Left lung (tissue), 10 donors: ENCODE results near the gene SLC17A1. TPM values are rescaled to one million over a fixed set of nuclear protein-coding genes. Genes with fewer than 3 reads are reported as not detected.

Experiments used
- ATAC-seq: fragments of 200-7000 bp; cut with Tn5 transposase; one replicate; pipeline ENCODE4 v1.9.1; 2020; ENCODE audit warnings: moderate library complexity
- DNase-seq, 4 donors: peaks; one replicate each; pipeline ENCODE4 v3.0.0-alpha.2; 2013 to 2020
- H3K27ac ChIP-seq, 2 donors: fragments of 200-600 bp; sonication (generic) in 1 of 2; one replicate each; pipeline versions ENCODE4 v1.5.0 to v1.8.0; 2020 to 2021
- H3K27me3 ChIP-seq, 2 donors: fragments of 200-600 bp; sonication (generic) in 1 of 2; one replicate each; pipeline versions ENCODE4 v1.5.0 to v1.8.0; 2020 to 2021
- H3K36me3 ChIP-seq, 2 donors: fragments of 200-600 bp; sonication (generic) in 1 of 2; one replicate each; pipeline versions ENCODE4 v1.5.0 to v1.8.0; 2020 to 2021
- H3K4me1 ChIP-seq, 2 donors: fragments of 200-600 bp; one replicate each; pipeline ENCODE4 v1.8.0; 2021
- H3K4me3 ChIP-seq, 2 donors: fragments of 200-600 bp; sonication (generic) in 1 of 2; one replicate each; pipeline versions ENCODE4 v1.5.0 to v1.8.0; 2020 to 2021; ENCODE audit warnings: mild to moderate bottlenecking in 1 of 2
- H3K9me3 ChIP-seq, 2 donors: fragments of 200-600 bp; sonication (generic) in 1 of 2; one replicate each; pipeline versions ENCODE4 v1.5.0 to v1.8.0; 2020 to 2021
- intact Hi-C, 2 donors: fragments of 100-400 bp; cut with DNase I; formaldehyde crosslinking; loops; one replicate each; pipeline versions ENCODE4 v1.11.2 to v1.14.2; 2022
- polyA plus RNA-seq, 6 donors: library from polyadenylated mRNA; unstranded; fragments of 120-200 nt; gene quantifications; one replicate each; pipeline ENCODE4 v1.2.1, GENCODE V29; 2013; ENCODE audit not compliant: insufficient read length in 6 of 6
- total RNA-seq, 2 donors: library from RNA; stranded (reverse); fragmentation: NEBNext Ultra II Directional; extraction: Animal tissue kit (Norgen Biotek cat#: 25700); gene quantifications; one replicate each; pipeline ENCODE4 v1.2.1, GENCODE V29; 2021
- TF ChIP-seq, protein P1 (sequence below), 2 donors: fragments of 200-600 bp; sonication (generic) in 1 of 2; IDR thresholded peaks; one replicate each; pipeline versions ENCODE4 v1.5.0 to v1.8.0; 2021; ENCODE audit warnings: antibody characterized with exemption in 2 of 2
- donor health status: DM: no; HTN: yes; CAD: no.
- donor health status: DM: no; HTN: no; CAD: no.

SLC17A1 gene
- total and polyA plus RNA-seq, 8 donors = 0.22 to 0.48 (median 0.30) TPM; not detected in 3

DNA sequence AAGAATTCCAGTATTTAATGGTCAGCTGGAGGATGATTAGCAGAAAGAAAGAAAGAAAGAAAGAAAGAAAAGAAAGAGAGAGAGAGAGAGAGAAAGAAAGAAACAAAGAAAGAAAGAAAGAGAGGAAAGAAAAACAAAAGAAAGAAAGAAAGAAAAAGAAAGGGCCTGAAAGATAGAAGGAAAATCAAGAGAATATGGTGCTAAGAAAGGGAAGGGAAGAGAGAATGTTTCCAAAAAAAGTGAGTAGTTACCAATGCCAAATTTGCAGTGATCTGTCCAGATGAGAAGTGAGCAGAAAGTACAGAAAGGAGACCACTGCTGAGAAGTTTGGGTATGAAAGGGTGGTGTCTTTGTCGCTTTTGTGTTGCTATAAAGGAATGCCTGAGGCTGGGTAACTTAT, 50.7 kb downstream of the SLC17A1 start:
- ATAC-seq (no peak), DNase-seq (no peak)
- Histone ChIP-seq H3K9me3 (no peaks in the 10 kb centered on the region), H3K27ac (no peak overlapping the region), H3K27me3 (no peaks in the 10 kb centered on the region), H3K4me3 (no peak overlapping the region), H3K4me1 (no peaks in the 10 kb centered on the region), H3K36me3 (no peaks in the 10 kb centered on the region)
- intact Hi-C loops = no loop called here
- TF ChIP-seq, protein P1, sequence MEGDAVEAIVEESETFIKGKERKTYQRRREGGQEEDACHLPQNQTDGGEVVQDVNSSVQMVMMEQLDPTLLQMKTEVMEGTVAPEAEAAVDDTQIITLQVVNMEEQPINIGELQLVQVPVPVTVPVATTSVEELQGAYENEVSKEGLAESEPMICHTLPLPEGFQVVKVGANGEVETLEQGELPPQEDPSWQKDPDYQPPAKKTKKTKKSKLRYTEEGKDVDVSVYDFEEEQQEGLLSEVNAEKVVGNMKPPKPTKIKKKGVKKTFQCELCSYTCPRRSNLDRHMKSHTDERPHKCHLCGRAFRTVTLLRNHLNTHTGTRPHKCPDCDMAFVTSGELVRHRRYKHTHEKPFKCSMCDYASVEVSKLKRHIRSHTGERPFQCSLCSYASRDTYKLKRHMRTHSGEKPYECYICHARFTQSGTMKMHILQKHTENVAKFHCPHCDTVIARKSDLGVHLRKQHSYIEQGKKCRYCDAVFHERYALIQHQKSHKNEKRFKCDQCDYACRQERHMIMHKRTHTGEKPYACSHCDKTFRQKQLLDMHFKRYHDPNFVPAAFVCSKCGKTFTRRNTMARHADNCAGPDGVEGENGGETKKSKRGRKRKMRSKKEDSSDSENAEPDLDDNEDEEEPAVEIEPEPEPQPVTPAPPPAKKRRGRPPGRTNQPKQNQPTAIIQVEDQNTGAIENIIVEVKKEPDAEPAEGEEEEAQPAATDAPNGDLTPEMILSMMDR (IDR thresholded peaks at IDR 0.05) = no peak

DNA sequence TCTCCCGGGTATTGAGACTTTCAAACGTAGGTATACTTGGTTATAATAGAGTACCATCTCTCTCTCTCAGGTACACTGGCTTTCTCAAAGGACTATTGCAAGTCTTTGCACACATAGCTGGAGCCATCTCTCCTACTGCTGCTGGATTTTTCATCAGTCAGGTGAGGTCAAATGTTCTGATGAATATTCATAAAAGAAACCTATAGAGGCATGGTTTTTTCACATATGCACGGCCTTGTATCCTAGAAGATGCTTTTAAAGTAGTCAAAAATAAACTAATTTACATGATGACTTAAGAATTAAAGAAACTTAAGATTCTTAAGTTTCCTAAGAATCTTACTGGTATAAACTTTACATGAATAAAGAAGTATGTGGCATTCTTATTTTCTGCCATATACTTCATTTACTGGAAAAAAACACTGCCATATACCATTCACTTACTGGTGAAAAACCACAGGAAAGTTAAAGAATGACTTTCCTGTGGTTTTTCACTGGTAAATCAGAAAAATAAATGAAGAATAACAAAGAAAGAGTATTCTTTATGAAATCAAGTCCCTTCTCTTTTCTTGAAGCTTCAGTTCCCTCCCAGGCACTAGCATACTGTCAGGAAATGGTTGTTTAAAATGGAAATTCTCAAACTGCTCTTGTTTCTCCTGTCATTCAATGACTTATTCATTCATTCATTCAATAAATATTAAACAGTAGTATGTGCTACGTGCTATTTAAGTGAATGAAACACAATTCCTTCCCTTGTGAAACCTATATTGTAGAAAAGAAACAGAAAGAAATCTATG, 53.8 kb downstream of the SLC17A1 start:
- TF ChIP-seq, protein P1 (IDR thresholded peaks at IDR 0.05) = no peak
- H3K27me3 ChIP-seq = no peaks in the 10 kb centered on the region
- ATAC-seq (no peak), DNase-seq (no peak)
- H3K27ac ChIP-seq = no peak overlapping the region
- H3K36me3 ChIP-seq = no peaks in the 10 kb centered on the region
- no peak overlapping the region for H3K4me3 ChIP-seq
- no peaks in the 10 kb centered on the region for H3K4me1 ChIP-seq
- intact Hi-C loops = no loop called here
- no peaks in the 10 kb centered on the region for H3K9me3 ChIP-seq

DNA sequence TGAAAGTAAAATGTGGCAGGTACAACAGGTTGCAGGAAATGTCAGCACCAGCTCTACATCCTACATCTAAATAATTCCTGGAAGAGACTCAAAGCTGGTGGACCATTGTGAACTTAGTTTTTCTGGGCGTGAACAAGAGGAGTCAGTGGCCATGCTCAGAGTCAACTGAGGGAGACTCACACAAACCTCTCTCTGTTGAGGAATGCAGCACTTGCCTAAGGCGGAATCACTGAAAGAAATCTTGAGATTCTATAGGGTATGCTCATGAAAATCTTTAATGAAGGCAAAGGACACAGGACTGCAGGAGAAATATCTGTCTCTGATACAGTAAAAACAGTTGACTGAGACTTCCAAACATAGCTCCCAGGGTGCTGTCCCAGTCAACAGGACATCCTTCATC, 54.8 kb downstream of the SLC17A1 start:
- H3K9me3 ChIP-seq = no peaks in the 10 kb centered on the region
- no peak overlapping the region for H3K27ac ChIP-seq
- TF ChIP-seq, protein P1 (IDR thresholded peaks at IDR 0.05) = no peak
- no peaks in the 10 kb centered on the region for H3K36me3 ChIP-seq
- DNase-seq = no peak
- no peaks in the 10 kb centered on the region for H3K27me3 ChIP-seq
- ATAC-seq = no peak
- no peak overlapping the region for H3K4me3 ChIP-seq
- intact Hi-C loops = no loop called here
- no peaks in the 10 kb centered on the region for H3K4me1 ChIP-seq

DNA sequence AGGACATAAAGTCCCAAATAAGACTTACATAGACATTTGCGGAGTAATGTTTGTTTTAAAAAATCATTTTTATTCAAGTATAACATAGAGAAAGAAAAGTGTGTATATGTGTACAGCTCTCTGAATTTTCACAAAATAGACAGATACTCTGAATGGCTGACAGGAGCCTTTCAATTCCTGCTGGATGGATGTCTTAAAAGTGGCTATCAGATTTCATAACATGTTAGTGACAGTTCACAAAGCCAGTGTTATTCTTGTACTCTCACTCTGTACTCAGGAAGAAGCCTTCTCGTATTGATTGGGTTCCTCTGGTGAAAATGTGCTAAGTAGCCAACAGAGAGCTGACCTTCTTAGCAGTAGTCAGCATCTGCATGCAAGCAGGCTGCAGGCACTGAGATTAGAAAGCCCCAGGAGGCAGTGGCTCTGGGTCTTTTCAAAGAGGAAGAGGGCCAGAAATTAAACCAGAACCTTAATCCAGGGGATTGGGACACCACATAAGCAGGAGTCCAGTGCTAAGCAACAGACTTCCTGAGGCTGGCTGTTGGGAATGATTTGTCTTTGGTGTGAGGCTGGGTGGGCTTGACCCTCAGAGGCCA, 57.6 kb downstream of the SLC17A1 start:
- intact Hi-C loops = no loop called here
- no peaks in the 10 kb centered on the region for H3K9me3 ChIP-seq
- TF ChIP-seq, protein P1 (IDR thresholded peaks at IDR 0.05) = no peak
- ATAC-seq (no peak), DNase-seq (no peak)
- H3K4me1 ChIP-seq = no peaks in the 10 kb centered on the region
- no peaks in the 10 kb centered on the region for H3K27me3 ChIP-seq
- no peak overlapping the region for H3K4me3 ChIP-seq
- no peak overlapping the region for H3K27ac ChIP-seq
- H3K36me3 ChIP-seq = no peaks in the 10 kb centered on the region

DNA sequence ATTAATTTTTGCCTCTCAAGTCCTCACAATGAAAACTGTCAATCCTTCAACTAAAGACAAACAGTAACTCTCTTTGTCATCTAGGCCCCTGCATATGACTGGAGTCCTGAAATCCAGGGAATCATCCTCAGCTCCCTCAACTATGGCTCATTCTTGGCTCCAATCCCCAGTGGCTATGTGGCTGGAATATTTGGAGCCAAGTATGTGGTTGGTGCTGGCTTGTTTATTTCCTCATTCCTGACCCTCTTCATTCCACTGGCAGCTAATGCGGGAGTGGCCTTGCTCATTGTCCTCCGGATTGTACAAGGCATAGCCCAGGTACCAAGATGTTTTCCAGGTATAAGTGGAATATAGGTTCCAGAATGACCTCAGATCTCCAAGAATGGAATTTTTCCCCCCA, 61.9 kb downstream of the SLC17A1 start:
- intact Hi-C loops = no loop called here
- ATAC-seq = peak; percentile 88

More for the DNA sequence above, 61.9 kb downstream of the SLC17A1 start:
- H3K27ac ChIP-seq = no peak overlapping the region
- no peak for DNase-seq
- no peaks in the 10 kb centered on the region for H3K36me3 ChIP-seq
- H3K27me3 ChIP-seq = no peaks in the 10 kb centered on the region
- no peaks in the 10 kb centered on the region for H3K9me3 ChIP-seq
- H3K4me3 ChIP-seq = no peak overlapping the region
- H3K4me1 ChIP-seq = no peaks in the 10 kb centered on the region
- TF ChIP-seq, protein P1 (IDR thresholded peaks at IDR 0.05) = no peak
